HepG2 (cell line): ENCODE measurements around the gene FGD3. TPM values are rescaled to one million over a fixed set of nuclear protein-coding genes. Genes with fewer than 3 reads are reported as not detected.

ENCODE experiments used
- ATAC-seq: fragments of 200-7000 bp; cut with Tn5 transposase; 3 replicates; pipeline ENCODE4 v1.9.1; 2020; ENCODE audit warnings: mild to moderate bottlenecking, moderate library complexity
- BruUV-seq: library from RNA; stranded (reverse); fragments of 400-500 nt; replicated peaks from 2 replicates; lab custom pipeline; 2021; lab: Mats Ljungman, UMichigan
- CTCF ChIA-PET: fragments of 300-600 bp; formaldehyde crosslinking; extraction: SDS; loops from one replicate; lab custom pipeline; 2021; ENCODE audit warnings: low total read pairs, inconsistent platforms, low intra/inter-chr PET ratio; lab: Yijun Ruan, JAX
- POLR2A ChIA-PET: fragments of 350-600 bp; sonication (Branson Sonifier 250); formaldehyde crosslinking; loops from one replicate; lab custom pipeline; 2020; ENCODE audit warnings: antibody characterized with exemption, inconsistent platforms; lab: Yijun Ruan, JAX
- DNase-seq: peaks from one replicate; pipeline ENCODE4 v3.0.0-alpha.2; 2015; ENCODE audit warnings: low spot score
- FAIRE-seq: peaks from 3 replicates; lab custom pipeline; 2011; peaks lifted over from hg19 to GRCh38; lab: Jason Lieb, UNC
- H2AFZ ChIP-seq: one replicate; pipeline ENCODE4 v1.6.1; 2011; ENCODE audit warnings: low read length, inconsistent platforms
- H3K27ac ChIP-seq: fragments of 300-600 bp; 3 replicates; pipeline ENCODE4 v1.8.0; 2011; ENCODE audit warnings: mixed run types, mild to moderate bottlenecking, mixed read lengths, low read length, inconsistent platforms; ENCODE audit not compliant: insufficient read depth; ENCODE audit errors: extremely low read length
- H3K27me3 ChIP-seq, 2 experiments: fragments of 200-600 bp in 1 of 2; 2 replicates in 1 of 2; 3 replicates in 1 of 2; pipeline versions ENCODE4 v1.6.0 to v1.8.0; 2011; ENCODE audit warnings: low read length in 2 of 2, mild to moderate bottlenecking in 2 of 2, moderate library complexity in 2 of 2, inconsistent platforms in 1 of 2; ENCODE audit not compliant: insufficient read depth in 2 of 2, control insufficient read depth in 1 of 2
- H3K36me3 ChIP-seq, 2 experiments: fragments of 200-600 bp in 1 of 2; replicated peaks in 1 of 2; 2 replicates in 1 of 2; 3 replicates in 1 of 2; pipeline versions ENCODE4 v1.5.1 to v1.8.0; 2011; ENCODE audit warnings: low read length in 2 of 2, inconsistent platforms in 1 of 2; ENCODE audit not compliant: insufficient read depth in 2 of 2, control insufficient read depth in 1 of 2
- H3K4me1 ChIP-seq: 2 replicates; pipeline ENCODE4 v1.5.1; 2012; ENCODE audit warnings: low read length, inconsistent platforms; ENCODE audit not compliant: insufficient read depth
- H3K4me2 ChIP-seq: 2 replicates; pipeline ENCODE4 v1.6.0; 2011; ENCODE audit warnings: low read depth, low read length, inconsistent platforms
- H3K4me3 ChIP-seq, 3 experiments: fragments of 200-600 bp in 1 of 3; sonication (generic), shearing (Covaris generic) in 1 of 3; replicated peaks in 1 of 3; 2 replicates each; pipeline ENCODE4 v1.5.1; 2011 to 2016; ENCODE audit warnings: low read length in 3 of 3, inconsistent platforms in 2 of 3, low read depth in 2 of 3, mild to moderate bottlenecking in 2 of 3, control low read depth in 1 of 3, mixed read lengths in 1 of 3; ENCODE audit not compliant: insufficient read depth in 1 of 3
- H3K79me2 ChIP-seq: one replicate; pipeline ENCODE4 v1.6.1; 2011; ENCODE audit warnings: low read length, inconsistent platforms; ENCODE audit not compliant: insufficient read depth
- H3K9ac ChIP-seq: 2 replicates; pipeline ENCODE4 v1.6.0; 2011; ENCODE audit warnings: mild to moderate bottlenecking, low read depth, low read length, inconsistent platforms; ENCODE audit not compliant: insufficient read depth
- H3K9me3 ChIP-seq: 2 replicates; pipeline ENCODE4 v1.5.1; 2012; ENCODE audit warnings: mild to moderate bottlenecking, low read length
- H4K20me1 ChIP-seq: 2 replicates; pipeline ENCODE4 v1.6.0; 2011; ENCODE audit warnings: inconsistent platforms, mild to moderate bottlenecking, low read length, moderate library complexity; ENCODE audit not compliant: insufficient read depth
- BCL6 ChIP-seq: IDR thresholded peaks from 2 replicates; pipeline ENCODE4 v1.6.1; 2016; ENCODE audit warnings: missing genetic modification reagents, missing compliant biosample characterization
- CHCHD3 ChIP-seq: sonication (generic); formaldehyde crosslinking; IDR thresholded peaks from 2 replicates; pipeline ENCODE4 v1.8.0; 2022; ENCODE audit warnings: mild to moderate bottlenecking, missing genetic modification reagents, moderate library complexity
- FOXA3 ChIP-seq: IDR thresholded peaks from 2 replicates; pipeline ENCODE4 v1.6.1; 2016; ENCODE audit warnings: missing genetic modification reagents, missing compliant biosample characterization
- MAFK ChIP-seq, 2 experiments: IDR thresholded peaks in 1 of 2; conservative IDR thresholded peaks in 1 of 2; 2 replicates each; pipeline ENCODE4 v1.6.1; 2011; ENCODE audit warnings: improper control_type of control experiment in 2 of 2, low read length in 2 of 2
- ZNF224 ChIP-seq: sonication (generic); formaldehyde crosslinking; IDR thresholded peaks from 2 replicates; pipeline ENCODE4 v1.5.0; 2020; ENCODE audit warnings: mild to moderate bottlenecking, missing genetic modification reagents
- ZNF235 ChIP-seq: sonication (generic); formaldehyde crosslinking; IDR thresholded peaks from 2 replicates; pipeline ENCODE4 v1.8.1; 2023; ENCODE audit warnings: mild to moderate bottlenecking, missing genetic modification reagents, borderline replicate concordance
- ZNF780A ChIP-seq: sonication (generic); formaldehyde crosslinking; IDR thresholded peaks from 2 replicates; pipeline ENCODE4 v1.8.0; 2022; ENCODE audit warnings: mild to moderate bottlenecking, missing genetic modification reagents, moderate library complexity
- WGBS: methylation state at CpG from one replicate; pipeline ENCODE4 v1.1.6; 2017; ENCODE audit warnings: low lambda C conversion rate; 5-methylcytosine and 5-hydroxymethylcytosine counted together
- in situ Hi-C: cut with HindIII; loops from 2 replicates; pipeline ENCODE4 v1.10.0; 2017; ENCODE audit warnings: low pct_unique_long_range_greater_than_20kb; ENCODE audit not compliant: extremely low pct_ligation_motif_present
- intact Hi-C: fragments of 100-400 bp; cut with micrococcal nuclease; formaldehyde crosslinking; loops from one replicate; pipeline ENCODE4 v1.10.0; 2022; ENCODE audit not compliant: unreplicated experiment
- polyA plus RNA-seq, 8 experiments: library from polyadenylated mRNA; depleted of rRNA in 3 of 8; stranded (reverse) in 7 of 8; unstranded in 1 of 8; fragments of >200 nt; fragmentation: Illumina TruSeq in 4 of 8; extraction: Trizol in 4 of 8; gene quantifications; 2 replicates each; pipeline versions ENCODE4 v1.2.1 to v1.2.3, GENCODE V29; 2011 to 2016; ENCODE audit warnings: low read depth in 4 of 8, missing spikeins in 1 of 8, mixed read lengths in 1 of 8; ENCODE audit not compliant: insufficient read depth in 1 of 8
- total RNA-seq, 5 experiments: library from RNA; depleted of rRNA; stranded (reverse); fragments of >200 nt; fragmentation: Illumina TruSeq; extraction: Trizol; gene quantifications; 2 replicates each; pipeline ENCODE4 v1.2.3, GENCODE V29; 2016; ENCODE audit warnings: low read depth in 1 of 5
- TF ChIP-seq, protein P1 (sequence below), 2 experiments: fragments of 450-650 bp in 1 of 2; sonication (generic) in 1 of 2; formaldehyde crosslinking; IDR thresholded peaks; 2 replicates each; pipeline versions ENCODE4 v1.5.0 to v1.8.0; 2020 to 2022; ENCODE audit warnings: mild to moderate bottlenecking in 1 of 2, missing genetic modification reagents in 1 of 2

Gene FGD3
- total and polyA plus RNA-seq, 2 of the 13 experiments (the other 11 are each of a cell fraction or from before 2014, with no cell fraction given), result 0.53 to 1.1 TPM

- CTCF ChIA-PET, result no interaction called here
- Histone ChIP-seq H3K27ac (no peak overlapping the region), H2AFZ (no peak overlapping the region), H3K36me3 (no peaks in the 10 kb centered on the region), H3K9me3 (no peaks in the 10 kb centered on the region), H3K79me2 (no peaks in the 10 kb centered on the region), H3K4me1 (peaks cover 51% of the 10 kb centered on the region), H3K4me3 (no peak overlapping the region), H3K4me2 (no peak overlapping the region), H3K9ac (no peak overlapping the region), H4K20me1 (no peaks in the 10 kb centered on the region), H3K27me3 (peaks cover 7 to 42% of the 10 kb centered on the region in 2 experiments; a peak in 3 of 5 replicates)
- DNase-seq, result no peak
- WGBS, result 0% methylated on average over 1 of the region's 6 CpGs
- TF ChIP-seq ZNF780A (CRISPR knock-in tag) (no peak), CHCHD3 (CRISPR knock-in tag) (no peak), BCL6 (CRISPR knock-in tag) (peak; percentile 48; the same call in 1 of the 2 replicates), MAFK (conservative IDR thresholded peaks at IDR 0.05 in 1 of 2, IDR thresholded peaks at IDR 0.05 in 1 of 2; ENCODE audit: low read length in 2 of 2) (no peak), ZNF224 (no peak), FOXA3 (CRISPR knock-in tag) (no peak)
- ATAC-seq, result peak; percentile 55
- in situ Hi-C loops (no loop called here), intact Hi-C loops (no loop called here)
- POLR2A ChIA-PET, result no interaction called here
- BruUV-seq, result no TSS peak
- no peak for FAIRE-seq
These were observed 104.4 kb downstream of the FGD3 start for GRCh38 chr9:93051680-93052089.

DNA sequence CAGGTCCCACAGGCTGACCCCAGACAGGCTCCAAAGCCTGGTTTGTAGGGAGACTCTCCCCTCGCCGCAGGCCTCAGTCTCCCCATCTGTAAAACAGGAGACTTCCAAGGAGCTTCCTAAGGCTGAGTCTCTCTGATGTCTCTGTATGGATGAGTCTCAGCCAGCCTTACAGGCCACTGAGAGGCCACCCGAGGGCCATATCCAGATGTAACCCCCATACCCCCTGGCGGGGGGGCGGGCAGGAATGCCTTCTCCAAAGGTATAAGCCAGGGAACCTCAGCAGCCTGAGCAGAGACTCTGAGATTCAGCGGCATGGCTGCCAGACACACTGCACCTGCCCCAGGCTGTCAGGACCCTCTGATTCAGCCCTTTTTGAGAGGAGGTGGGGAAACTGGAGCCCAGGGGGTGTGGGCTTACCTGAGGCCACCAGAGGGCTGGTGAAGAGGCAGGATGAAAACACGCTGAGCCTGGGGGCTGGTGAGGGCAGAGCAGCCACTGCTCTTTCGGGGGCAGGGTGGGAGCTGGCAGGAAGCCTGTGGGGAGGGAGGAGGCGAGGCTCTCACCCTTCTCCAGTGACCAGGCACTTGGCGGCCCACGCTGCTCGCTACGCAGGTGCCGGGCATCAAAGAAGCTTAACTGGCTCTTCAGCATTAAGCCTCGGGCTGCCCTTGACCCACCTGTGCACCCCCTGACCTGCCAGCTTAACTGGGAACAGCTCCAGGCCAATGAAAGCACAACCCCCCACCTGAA is 105.6 kb downstream of the FGD3 start:
- WGBS, result 19% methylated on average over 7 of the region's 15 CpGs
- CTCF ChIA-PET, result no interaction called here
- Histone ChIP-seq H3K9me3 (no peaks in the 10 kb centered on the region), H3K27me3 (peaks cover 10 to 39% of the 10 kb centered on the region in 2 experiments; a peak in 3 of 5 replicates), H3K4me1 (peaks cover 64% of the 10 kb centered on the region), H3K36me3 (no peaks in the 10 kb centered on the region), H3K9ac (no peak overlapping the region), H4K20me1 (no peaks in the 10 kb centered on the region), H3K79me2 (no peaks in the 10 kb centered on the region), H3K27ac (no peak overlapping the region), H2AFZ (no peak overlapping the region), H3K4me2 (0 out of 2 replicates have a peak overlapping the region, but pooled peaks have one; percentile 10), H3K4me3 (no peak overlapping the region; a peak in 1 of 6 replicates)
- no TSS peak for BruUV-seq
- in situ Hi-C loops, result no loop called here
- FAIRE-seq, result no peak
- POLR2A ChIA-PET, result no interaction called here
- ATAC-seq, result no peak
- TF ChIP-seq ZNF235, result no peak
- TF ChIP-seq, protein P1, sequence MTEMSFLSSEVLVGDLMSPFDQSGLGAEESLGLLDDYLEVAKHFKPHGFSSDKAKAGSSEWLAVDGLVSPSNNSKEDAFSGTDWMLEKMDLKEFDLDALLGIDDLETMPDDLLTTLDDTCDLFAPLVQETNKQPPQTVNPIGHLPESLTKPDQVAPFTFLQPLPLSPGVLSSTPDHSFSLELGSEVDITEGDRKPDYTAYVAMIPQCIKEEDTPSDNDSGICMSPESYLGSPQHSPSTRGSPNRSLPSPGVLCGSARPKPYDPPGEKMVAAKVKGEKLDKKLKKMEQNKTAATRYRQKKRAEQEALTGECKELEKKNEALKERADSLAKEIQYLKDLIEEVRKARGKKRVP (CRISPR knock-in tag; IDR thresholded peaks at IDR 0.05), result no peak
- intact Hi-C loops, result no loop called here
- no peak for DNase-seq
